SK-N-SH (cell line): ENCODE data around the gene KIDINS220. TPM values are rescaled to one million over a fixed set of nuclear protein-coding genes. Genes with fewer than 3 reads are reported as not detected.

Experiments
- CTCF ChIA-PET: fragments of 300-600, 350-600 bp; formaldehyde crosslinking; extraction: SDS; loops from one replicate; lab custom pipeline; 2021; lab: Yijun Ruan, JAX
- POLR2A ChIA-PET: fragments of 350-600 bp; sonication (Branson Sonifier 250); formaldehyde crosslinking; extraction: SDS; loops from one replicate; lab custom pipeline; 2020; ENCODE audit warnings: antibody characterized with exemption, inconsistent platforms; lab: Yijun Ruan, JAX
- DNase-seq: peaks from one replicate; pipeline ENCODE4 v3.0.0; 2012
- H2AFZ ChIP-seq: fragments of 200-600 bp; sonication (generic); 2 replicates; pipeline ENCODE4 v1.8.1; 2016; ENCODE audit warnings: antibody characterized with exemption, mild to moderate bottlenecking, low read depth
- H3F3A ChIP-seq: fragments of 200-600 bp; sonication (generic); replicated peaks from 2 replicates; pipeline ENCODE3; 2016; ENCODE audit warnings: antibody characterized with exemption, mild to moderate bottlenecking; ENCODE audit not compliant: insufficient read depth
- H3K27ac ChIP-seq, 2 experiments: fragments of 200-500 bp in 1 of 2; fragments of 200-600 bp in 1 of 2; sonication (Bioruptor generic) in 1 of 2; sonication (generic), shearing (Covaris generic) in 1 of 2; 2 replicates each; pipeline versions ENCODE4 v1.5.1 to v1.6.1; 2014 to 2016; ENCODE audit warnings: low read depth in 2 of 2, inconsistent platforms in 1 of 2, low read length in 1 of 2, mild to moderate bottlenecking in 1 of 2, mixed read lengths in 1 of 2
- H3K27me3 ChIP-seq: fragments of 200-600 bp; sonication (generic), shearing (Covaris generic); 2 replicates; pipeline ENCODE4 v1.6.1; 2016; ENCODE audit warnings: mixed run types; ENCODE audit not compliant: insufficient read depth
- H3K36me3 ChIP-seq, 2 experiments: fragments of 200-500 bp in 1 of 2; fragments of 200-600 bp in 1 of 2; sonication (Bioruptor generic) in 1 of 2; sonication (generic) in 1 of 2; replicated peaks in 1 of 2; 2 replicates each; pipeline versions ENCODE3 to v1.5.1; 2014 to 2016; ENCODE audit warnings: low read length in 1 of 2, mild to moderate bottlenecking in 1 of 2; ENCODE audit not compliant: insufficient read depth in 2 of 2, control insufficient read depth in 1 of 2
- H3K4me1 ChIP-seq, 2 experiments: fragments of 200-500 bp in 1 of 2; fragments of 200-600 bp in 1 of 2; sonication (Bioruptor generic) in 1 of 2; sonication (generic), shearing (Covaris generic) in 1 of 2; 2 replicates each; pipeline versions ENCODE4 v1.5.1 to v1.6.1; 2014 to 2016; ENCODE audit warnings: low read depth in 1 of 2, low read length in 1 of 2, mixed run types in 1 of 2; ENCODE audit not compliant: insufficient read depth in 2 of 2, control insufficient read depth in 1 of 2
- H3K4me2 ChIP-seq: fragments of 200-600 bp; sonication (generic), shearing (Covaris generic); 2 replicates; pipeline ENCODE4 v1.6.1; 2017; ENCODE audit warnings: mixed run types
- H3K4me3 ChIP-seq, 2 experiments: fragments of 200-500 bp in 1 of 2; fragments of 200-600 bp in 1 of 2; sonication (Bioruptor generic) in 1 of 2; sonication (generic), shearing (Covaris generic) in 1 of 2; 2 replicates each; pipeline versions ENCODE4 v1.5.1 to v1.8.1; 2014 to 2016; ENCODE audit warnings: low read depth in 2 of 2, inconsistent platforms in 1 of 2, low read length in 1 of 2, mild to moderate bottlenecking in 1 of 2, mixed read lengths in 1 of 2, moderate library complexity in 1 of 2
- H3K79me2 ChIP-seq: fragments of 200-600 bp; sonication (generic); 2 replicates; pipeline ENCODE4 v1.8.1; 2017; ENCODE audit warnings: mild to moderate bottlenecking; ENCODE audit not compliant: insufficient read depth
- H3K9ac ChIP-seq: fragments of 200-600 bp; sonication (generic); 2 replicates; pipeline ENCODE4 v1.6.1; 2017; ENCODE audit warnings: mixed run types
- H3K9me2 ChIP-seq: fragments of 200-600 bp; sonication (generic); 2 replicates; pipeline ENCODE4 v1.6.1; 2017; ENCODE audit warnings: mixed run types
- H3K9me3 ChIP-seq: fragments of 200-600 bp; sonication (generic); 2 replicates; pipeline ENCODE4 v1.6.1; 2017; ENCODE audit warnings: mixed run types, mild to moderate bottlenecking, moderate library complexity
- H4K20me1 ChIP-seq: fragments of 200-600 bp; sonication (generic); 2 replicates; pipeline ENCODE4 v1.6.1; 2017; ENCODE audit warnings: mild to moderate bottlenecking, mixed run types; ENCODE audit not compliant: insufficient read depth
- CHD2 ChIP-seq: fragments of 150-350 bp; IDR thresholded peaks from 2 replicates; pipeline ENCODE4 v1.6.1; 2018; ENCODE audit warnings: low read length; ENCODE audit not compliant: partially characterized antibody
- CTCF ChIP-seq: fragments of 200-600 bp; sonication (generic); IDR thresholded peaks from 2 replicates; pipeline ENCODE4 v1.6.1; 2017; ENCODE audit warnings: antibody characterized with exemption, mild to moderate bottlenecking, moderate library complexity
- FOSL2 ChIP-seq: IDR thresholded peaks from 2 replicates; pipeline ENCODE4 v1.4.0; 2012; ENCODE audit warnings: low read depth, mild to moderate bottlenecking, moderate library complexity, borderline replicate concordance
- FOXM1 ChIP-seq: IDR thresholded peaks from 2 replicates; pipeline ENCODE4 v1.4.0; 2012; ENCODE audit warnings: low read depth, mild to moderate bottlenecking
- IRF3 ChIP-seq: fragments of 150-350 bp; IDR thresholded peaks from 2 replicates; pipeline ENCODE4 v1.6.1; 2016; ENCODE audit warnings: mild to moderate bottlenecking, low read depth, low read length
- NRF1 ChIP-seq: IDR thresholded peaks from 2 replicates; pipeline ENCODE4 v1.6.1; 2012; ENCODE audit warnings: low read depth, mild to moderate bottlenecking, low read length
- PBX3 ChIP-seq: IDR thresholded peaks from 2 replicates; pipeline ENCODE4; 2012
- RCOR1 ChIP-seq: fragments of 150-350 bp; IDR thresholded peaks from 2 replicates; pipeline ENCODE4 v1.6.1; 2017; ENCODE audit warnings: antibody characterized with exemption, low read length
- REST ChIP-seq: IDR thresholded peaks from 2 replicates; pipeline ENCODE4 v1.6.1; 2012; ENCODE audit warnings: mild to moderate bottlenecking, low read depth, low read length, moderate library complexity
- RFX5 ChIP-seq: IDR thresholded peaks from 2 replicates; pipeline ENCODE4 v1.6.1; 2012; ENCODE audit warnings: mild to moderate bottlenecking, improper control_type of control experiment, low read length
- RXRA ChIP-seq: IDR thresholded peaks from 2 replicates; pipeline ENCODE4 v1.4.0; 2012; ENCODE audit warnings: low read depth, mild to moderate bottlenecking, borderline replicate concordance
- SIN3A ChIP-seq: IDR thresholded peaks from 2 replicates; pipeline ENCODE4 v1.6.1; 2012; ENCODE audit warnings: low read depth, mild to moderate bottlenecking, low read length, moderate library complexity, borderline replicate concordance
- TAF1 ChIP-seq: IDR thresholded peaks from 2 replicates; pipeline ENCODE4 v1.6.1; 2012; ENCODE audit warnings: low read depth, mild to moderate bottlenecking, low read length, moderate library complexity, borderline replicate concordance
- WGBS: methylation state at CpG from one replicate; pipeline ENCODE4 v1.1.6; 2017; ENCODE audit warnings: low lambda C conversion rate; 5-methylcytosine and 5-hydroxymethylcytosine counted together
- polyA plus RNA-seq, 3 experiments: library from polyadenylated mRNA; depleted of rRNA; stranded (reverse); fragments of >200 nt; gene quantifications; 2 replicates each; pipeline ENCODE4 v1.2.3, GENCODE V29; 2012

The KIDINS220 gene
- polyA plus RNA-seq, 1 of the 3 experiments (the other 2 are of a cell fraction) = 18.2 TPM

- TF ChIP-seq SIN3A (no peak), FOXM1 (no peak), NRF1 (no peak), CHD2 (no peak), CTCF (no peak), RFX5 (no peak), RCOR1 (no peak), TAF1 (no peak), RXRA (no peak), FOSL2 (no peak)
- Histone ChIP-seq H3K27ac (no peak overlapping the region), H3K9me3 (no peaks in the 10 kb centered on the region), H3K36me3 (peaks cover 21 to 23% of the 10 kb centered on the region in 2 experiments), H3K4me2 (no peak overlapping the region), H3K4me3 (no peak overlapping the region), H3K4me1 (no peaks in the 10 kb centered on the region), H3K9me2 (no peaks in the 10 kb centered on the region), H3F3A (peaks cover 6% of the 10 kb centered on the region), H4K20me1 (no peaks in the 10 kb centered on the region), H3K27me3 (no peaks in the 10 kb centered on the region), H3K79me2 (no peaks in the 10 kb centered on the region), H3K9ac (no peak overlapping the region), H2AFZ (no peak overlapping the region)
- CTCF ChIA-PET = interaction anchor here (1.8 kb wide), 1 partner anchor 11 kb away, joined by 7 read pairs; no protein-coding TSS in a partner anchor
- WGBS = 89% methylated on average over 7 of the region's 7 CpGs
- POLR2A ChIA-PET = no interaction called here
- DNase-seq = no peak
Measured at GRCh38 chr2:8725838-8726237, 111.6 kb downstream of the KIDINS220 start.

- POLR2A ChIA-PET = no interaction called here
- H3F3A ChIP-seq = peaks cover 6% of the 10 kb centered on the region
- CTCF ChIA-PET = interaction anchor here (1.1 to 1.7 kb wide), 4 partner anchors 11 to 39 kb away, joined by 3 to 4 read pairs (median 4); no protein-coding TSS in a partner anchor
Measured at GRCh38 chr2:8722986-8723385, 114.4 kb downstream of the KIDINS220 start.

More at GRCh38 chr2:8722986-8723385, 114.4 kb downstream of the KIDINS220 start:
- H3K36me3 ChIP-seq = peaks cover 0 to 4% of the 10 kb centered on the region in 2 experiments
- no peaks in the 10 kb centered on the region for H4K20me1 ChIP-seq
- H3K27ac ChIP-seq = no peak overlapping the region
- no peak overlapping the region for H3K4me3 ChIP-seq
- no peaks in the 10 kb centered on the region for H3K79me2 ChIP-seq
- H3K9me3 ChIP-seq = no peaks in the 10 kb centered on the region
- H3K9ac ChIP-seq = no peak overlapping the region
- no peak overlapping the region for H3K4me2 ChIP-seq
- H3K27me3 ChIP-seq = no peaks in the 10 kb centered on the region
- H2AFZ ChIP-seq = no peak overlapping the region
- TF ChIP-seq PBX3 (no peak), REST (no peak), IRF3 (no peak), NRF1 (no peak)
- 97% methylated on average over 8 of the region's 10 CpGs for WGBS
- no peaks in the 10 kb centered on the region for H3K9me2 ChIP-seq
- no peak for DNase-seq
- H3K4me1 ChIP-seq = no peaks in the 10 kb centered on the region
